Retina (tissue), 1 donor: Measurements from ENCODE around the gene STX1A.
A peak's percentile ranks its signal among the peaks of the same experiment; 100 is the strongest.

Experiments
- DNase-seq: peaks from one replicate; pipeline ENCODE4 v3.0.0-alpha.2; 2016

The STX1A gene

GRCh38 chr7:73706126-73707044, 13.1 kb downstream of the STX1A start:
- peak; percentile 50 for DNase-seq

GRCh38 chr7:73705551-73705920, 13.9 kb downstream of the STX1A start:
- no peak for DNase-seq

- no peak for DNase-seq
Measured at GRCh38 chr7:73704640-73705550, 14.6 kb downstream of the STX1A start.

GRCh38 chr7:73703757-73704639, 15.5 kb downstream of the STX1A start:
- DNase-seq = peak; percentile 64

- no peak for DNase-seq
Measured at GRCh38 chr7:73703225-73703624, 16.2 kb downstream of the STX1A start.

GRCh38 chr7:73702665-73703064, 16.8 kb downstream of the STX1A start:
- no peak for DNase-seq

- DNase-seq = no peak
Measured at GRCh38 chr7:73702226-73702625, 17.2 kb downstream of the STX1A start.

- peak; percentile 36 for DNase-seq
Measured at GRCh38 chr7:73701357-73701995, 18.0 kb downstream of the STX1A start.

- DNase-seq = no peak
Measured at GRCh38 chr7:73700581-73701134, 18.8 kb downstream of the STX1A start.

- DNase-seq = no peak
Measured at GRCh38 chr7:73700069-73700423, 19.4 kb downstream of the STX1A start.

GRCh38 chr7:73699370-73700068, 19.9 kb downstream of the STX1A start:
- peak; percentile 25 for DNase-seq

- DNase-seq = no peak
Measured at GRCh38 chr7:73698410-73698809, 21.1 kb downstream of the STX1A start.

GRCh38 chr7:73696372-73696771, 23.1 kb downstream of the STX1A start:
- no peak for DNase-seq

GRCh38 chr7:73690646-73691045, 28.8 kb downstream of the STX1A start:
- no peak for DNase-seq

GRCh38 chr7:73688288-73688687, 31.2 kb downstream of the STX1A start:
- DNase-seq = no peak

GRCh38 chr7:73685311-73685710, 34.2 kb downstream of the STX1A start:
- DNase-seq = no peak

GRCh38 chr7:73683788-73684693, 35.4 kb downstream of the STX1A start:
- DNase-seq = no peak

- peak; percentile 94 for DNase-seq
Measured at GRCh38 chr7:73683056-73683787, 36.2 kb downstream of the STX1A start, which contains the start of the genes BUD23 and DNAJC30. Gene BUD23 (plus strand): TSS chr7:73683597. CDS start chr7:73683626, 29 bp downstream. Gene DNAJC30 (minus strand): TSS chr7:73683453. CDS start chr7:73683423, 30 bp downstream.

GRCh38 chr7:73682745-73683055, 36.8 kb downstream of the STX1A start:
- no peak for DNase-seq
